SHP77 treated with DMSO at 0.1 percent for 48 hours (cell line): Measurements from ENCODE around the gene RHCG.

ENCODE experiments used
- DNase-seq: peaks from one replicate; lab custom pipeline; 2025; lab: John Stamatoyannopoulos, UW

RHCG gene

GRCh38 chr15:89496155-89497098 is at the start of gene RHCG:
TSS of gene RHCG (minus strand) at chr15:89496583. CDS start at chr15:89496544, 39 bp downstream.
- DNase-seq: no peak

GRCh38 chr15:89543389-89543788 is 47.0 kb upstream of the RHCG start:
- DNase-seq: no peak

GRCh38 chr15:89542369-89542768 is 46.0 kb upstream of the RHCG start:
- no peak for DNase-seq

GRCh38 chr15:89539027-89539426 is 42.6 kb upstream of the RHCG start:
- no peak for DNase-seq

- no peak for DNase-seq
Measured at GRCh38 chr15:89533861-89534544, 37.6 kb upstream of the RHCG start.

- no peak for DNase-seq
Measured at GRCh38 chr15:89531796-89532537, 35.6 kb upstream of the RHCG start.

GRCh38 chr15:89530976-89531375 is 34.6 kb upstream of the RHCG start:
- no peak for DNase-seq

GRCh38 chr15:89528757-89529352 is 32.5 kb upstream of the RHCG start:
- DNase-seq: no peak

- no peak for DNase-seq
Measured at GRCh38 chr15:89526601-89527441, 30.4 kb upstream of the RHCG start.

- no peak for DNase-seq
Measured at GRCh38 chr15:89526181-89526580, 29.8 kb upstream of the RHCG start.

GRCh38 chr15:89524184-89524583 is 27.8 kb upstream of the RHCG start:
- no peak for DNase-seq

GRCh38 chr15:89523101-89523500 is 26.7 kb upstream of the RHCG start:
- DNase-seq: no peak

GRCh38 chr15:89521605-89522004 is 25.2 kb upstream of the RHCG start:
- no peak for DNase-seq

- DNase-seq: no peak
Measured at GRCh38 chr15:89515477-89515876, 19.1 kb upstream of the RHCG start.

- DNase-seq: no peak
Measured at GRCh38 chr15:89514596-89515406, 18.4 kb upstream of the RHCG start.

GRCh38 chr15:89514186-89514585 is 17.8 kb upstream of the RHCG start:
- DNase-seq: no peak

GRCh38 chr15:89513284-89513683 is 16.9 kb upstream of the RHCG start:
- no peak for DNase-seq

GRCh38 chr15:89512631-89513030 is 16.2 kb upstream of the RHCG start:
- DNase-seq: no peak

- DNase-seq: no peak
Measured at GRCh38 chr15:89506026-89506686, 9.8 kb upstream of the RHCG start.

- DNase-seq: no peak
Measured at GRCh38 chr15:89504166-89504565, 7.8 kb upstream of the RHCG start.
